ENCODE measurements around the gene WNT3A. TPM values are rescaled to one million over a fixed set of nuclear protein-coding genes. Genes with fewer than 3 reads are reported as not detected.

Gene WNT3A
- total RNA-seq, 1 experiment from 2014 or later, result 1.0 TPM

- Histone ChIP-seq H3K27ac (ENCODE audit: low read length) (no peak overlapping the region), H3K4me3 (ENCODE audit: low read length) (no peak overlapping the region), H3K4me1 (ENCODE audit: insufficient read depth, low read length) (peaks cover 41% of the 10 kb centered on the region), H3F3A (ENCODE audit: low read length, unreplicated experiment) (peaks cover 4% of the 10 kb centered on the region), H2AFZ (ENCODE audit: low read length) (no peak overlapping the region), H3K4me2 (ENCODE audit: low read length) (no peak overlapping the region), H3K9ac (ENCODE audit: low read length) (no peak overlapping the region), H3K9me3 (ENCODE audit: low read length) (no peaks in the 10 kb centered on the region), H3K79me2 (ENCODE audit: low read length) (no peaks in the 10 kb centered on the region), H3K27me3 (ENCODE audit: low read length) (no peaks in the 10 kb centered on the region), H3K9me2 (replicated peaks; ENCODE audit: low read length) (no peaks in the 10 kb centered on the region), H4K20me1 (ENCODE audit: low read length) (no peaks in the 10 kb centered on the region), H3K36me3 (ENCODE audit: low read depth, low read length) (no peaks in the 10 kb centered on the region)
- no peak for DNase-seq
- BruUV-seq (replicated peaks), result no TSS peak
- intact Hi-C loops (cut with micrococcal nuclease), result no loop called here
- TF ChIP-seq EZH2phosphoT487 (IDR thresholded peaks at IDR 0.05; ENCODE audit: borderline replicate concordance, low read length), result no peak
- CTCF ChIA-PET, result no interaction called here
- POLR2A ChIA-PET (ENCODE audit: unreplicated experiment), result no interaction called here
- no peak for ATAC-seq
These were observed 40.3 kb downstream of the WNT3A start for GRCh38 chr1:228047183-228047466.

DNA sequence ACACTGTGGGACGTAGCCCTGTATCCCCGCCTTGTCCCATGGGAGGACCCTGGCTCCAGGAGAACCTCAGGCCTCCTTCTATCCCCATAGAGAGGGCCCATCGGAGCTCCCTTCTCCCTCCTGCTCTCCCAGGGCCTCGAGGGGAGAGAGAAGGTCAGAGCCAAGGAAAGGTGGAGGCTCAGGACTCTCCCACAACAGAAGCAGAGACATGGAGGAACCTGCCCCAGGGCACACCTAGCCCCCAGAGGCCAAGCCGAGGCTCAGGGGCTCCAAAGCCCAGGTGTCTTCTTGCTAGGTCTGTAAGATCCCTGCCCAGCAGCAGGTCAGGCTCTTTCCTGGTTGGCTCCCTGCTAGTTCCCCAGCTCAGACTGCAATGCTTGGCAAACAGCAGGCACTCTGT is 41.3 kb downstream of the WNT3A start:
- ChIA-PET POLR2A (ENCODE audit: unreplicated experiment) (no interaction called here), CTCF (no interaction called here)
- no peak for DNase-seq
- H2AFZ ChIP-seq (ENCODE audit: low read length), result no peak overlapping the region
- H3F3A ChIP-seq (ENCODE audit: low read length, unreplicated experiment), result peaks cover 1% of the 10 kb centered on the region
- H3K9ac ChIP-seq (ENCODE audit: low read length), result no peak overlapping the region
- H3K27ac ChIP-seq (ENCODE audit: low read length), result no peak overlapping the region
- H3K9me2 ChIP-seq (replicated peaks; ENCODE audit: low read length), result no peaks in the 10 kb centered on the region
- intact Hi-C loops (cut with micrococcal nuclease), result no loop called here
- no peaks in the 10 kb centered on the region for H4K20me1 ChIP-seq (ENCODE audit: low read length)
- no peaks in the 10 kb centered on the region for H3K27me3 ChIP-seq (ENCODE audit: low read length)
- H3K4me1 ChIP-seq (ENCODE audit: insufficient read depth, low read length), result peaks cover 36% of the 10 kb centered on the region
- H3K79me2 ChIP-seq (ENCODE audit: low read length), result no peaks in the 10 kb centered on the region
- H3K9me3 ChIP-seq (ENCODE audit: low read length), result no peaks in the 10 kb centered on the region
- no peak overlapping the region for H3K4me2 ChIP-seq (ENCODE audit: low read length)
- BruUV-seq (replicated peaks), result no TSS peak
- no peak for ATAC-seq
- TF ChIP-seq, protein P1, sequence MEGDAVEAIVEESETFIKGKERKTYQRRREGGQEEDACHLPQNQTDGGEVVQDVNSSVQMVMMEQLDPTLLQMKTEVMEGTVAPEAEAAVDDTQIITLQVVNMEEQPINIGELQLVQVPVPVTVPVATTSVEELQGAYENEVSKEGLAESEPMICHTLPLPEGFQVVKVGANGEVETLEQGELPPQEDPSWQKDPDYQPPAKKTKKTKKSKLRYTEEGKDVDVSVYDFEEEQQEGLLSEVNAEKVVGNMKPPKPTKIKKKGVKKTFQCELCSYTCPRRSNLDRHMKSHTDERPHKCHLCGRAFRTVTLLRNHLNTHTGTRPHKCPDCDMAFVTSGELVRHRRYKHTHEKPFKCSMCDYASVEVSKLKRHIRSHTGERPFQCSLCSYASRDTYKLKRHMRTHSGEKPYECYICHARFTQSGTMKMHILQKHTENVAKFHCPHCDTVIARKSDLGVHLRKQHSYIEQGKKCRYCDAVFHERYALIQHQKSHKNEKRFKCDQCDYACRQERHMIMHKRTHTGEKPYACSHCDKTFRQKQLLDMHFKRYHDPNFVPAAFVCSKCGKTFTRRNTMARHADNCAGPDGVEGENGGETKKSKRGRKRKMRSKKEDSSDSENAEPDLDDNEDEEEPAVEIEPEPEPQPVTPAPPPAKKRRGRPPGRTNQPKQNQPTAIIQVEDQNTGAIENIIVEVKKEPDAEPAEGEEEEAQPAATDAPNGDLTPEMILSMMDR (conservative IDR thresholded peaks at IDR 0.05; ENCODE audit: low read depth, low read length), result no peak
- TF ChIP-seq EZH2phosphoT487 (IDR thresholded peaks at IDR 0.05; ENCODE audit: borderline replicate concordance, low read length) (no peak), EZH2 (IDR thresholded peaks at IDR 0.05; ENCODE audit: low read length, unreplicated experiment) (no peak)
- no peak overlapping the region for H3K4me3 ChIP-seq (ENCODE audit: low read length)
- H3K36me3 ChIP-seq (ENCODE audit: low read depth, low read length), result no peaks in the 10 kb centered on the region

GRCh38 chr1:228048659-228049298 is 42.0 kb downstream of the WNT3A start:
- intact Hi-C loops (cut with micrococcal nuclease), result no loop called here
- no peaks in the 10 kb centered on the region for H3F3A ChIP-seq (ENCODE audit: low read length, unreplicated experiment)
- H3K9me2 ChIP-seq (replicated peaks; ENCODE audit: low read length), result no peaks in the 10 kb centered on the region
- ATAC-seq (no peak), DNase-seq (no peak)
- H3K27me3 ChIP-seq (ENCODE audit: low read length), result no peaks in the 10 kb centered on the region
- H2AFZ ChIP-seq (ENCODE audit: low read length), result no peak overlapping the region
- no peaks in the 10 kb centered on the region for H3K79me2 ChIP-seq (ENCODE audit: low read length)
- no peak overlapping the region for H3K9ac ChIP-seq (ENCODE audit: low read length)
- H3K27ac ChIP-seq (ENCODE audit: low read length), result no peak overlapping the region
- BruUV-seq (replicated peaks), result no TSS peak
- H4K20me1 ChIP-seq (ENCODE audit: low read length), result no peaks in the 10 kb centered on the region
- no peaks in the 10 kb centered on the region for H3K9me3 ChIP-seq (ENCODE audit: low read length)
- TF ChIP-seq EZH2 (IDR thresholded peaks at IDR 0.05; ENCODE audit: low read length, unreplicated experiment) (no peak), EZH2phosphoT487 (IDR thresholded peaks at IDR 0.05; ENCODE audit: borderline replicate concordance, low read length) (no peak)
- TF ChIP-seq, protein P1 (conservative IDR thresholded peaks at IDR 0.05; ENCODE audit: low read depth, low read length), result no peak
- ChIA-PET POLR2A (ENCODE audit: unreplicated experiment) (no interaction called here), CTCF (no interaction called here)
- no peak overlapping the region for H3K4me3 ChIP-seq (ENCODE audit: low read length)
- H3K36me3 ChIP-seq (ENCODE audit: low read depth, low read length), result no peaks in the 10 kb centered on the region
- peaks cover 31% of the 10 kb centered on the region for H3K4me1 ChIP-seq (ENCODE audit: insufficient read depth, low read length)
- no peak overlapping the region for H3K4me2 ChIP-seq (ENCODE audit: low read length)

Measured in PC-3 (cell line).